Fibroblast of lung (primary cell): ENCODE results near the gene ZCRB1. TPM values are rescaled to one million over a fixed set of nuclear protein-coding genes. Genes with fewer than 3 reads are reported as not detected.
"Not testable (repeated sequence)": the region's sequence is repeated elsewhere in the genome, so short reads cannot be mapped to it uniquely, and the experiment has no call there.

ENCODE experiments used
- DNase-seq, 2 donors: peaks; one replicate each; pipeline versions ENCODE4 v3.0.0 to v3.0.0-alpha.2; 2010; ENCODE audit warnings: low read depth in 2 of 2
- H2AFZ ChIP-seq: 2 replicates; pipeline ENCODE4 v1.5.1; 2012; ENCODE audit warnings: low read length, control low read depth, inconsistent platforms
- H3K27ac ChIP-seq: 2 replicates; pipeline ENCODE4 v1.5.1; 2011; ENCODE audit warnings: low read length, control low read depth; ENCODE audit not compliant: insufficient read depth
- H3K27me3 ChIP-seq: 2 replicates; pipeline ENCODE4 v1.5.1; 2011; ENCODE audit warnings: mild to moderate bottlenecking, low read length; ENCODE audit not compliant: control insufficient read depth, insufficient read depth
- H3K36me3 ChIP-seq: 2 replicates; pipeline ENCODE4 v1.5.1; 2011; ENCODE audit warnings: low read length; ENCODE audit not compliant: control insufficient read depth, insufficient read depth
- H3K4me1 ChIP-seq: 2 replicates; pipeline ENCODE4 v1.5.1; 2011; ENCODE audit warnings: low read length; ENCODE audit not compliant: control insufficient read depth, insufficient read depth; ENCODE audit errors: extremely low read depth
- H3K4me2 ChIP-seq: 2 replicates; pipeline ENCODE4 v1.5.1; 2011; ENCODE audit warnings: low read length, control low read depth; ENCODE audit not compliant: insufficient read depth; ENCODE audit errors: extremely low read depth
- H3K4me3 ChIP-seq, 4 experiments: fragments of 200-600 bp in 1 of 4; sonication (generic) in 1 of 4; replicated peaks in 1 of 4; 2 replicates each; pipeline ENCODE4 v1.5.1; 2011 to 2016; ENCODE audit warnings: low read length in 4 of 4, low read depth in 3 of 4, mild to moderate bottlenecking in 3 of 4, control low read depth in 2 of 4, inconsistent platforms in 1 of 4, mixed read lengths in 1 of 4; ENCODE audit not compliant: insufficient read depth in 1 of 4; ENCODE audit errors: control extremely low read depth in 1 of 4
- H3K79me2 ChIP-seq: 2 replicates; pipeline ENCODE4 v1.5.1; 2012; ENCODE audit warnings: mild to moderate bottlenecking, low read length, inconsistent platforms; ENCODE audit not compliant: control insufficient read depth, insufficient read depth
- H3K9ac ChIP-seq: 2 replicates; pipeline ENCODE4 v1.5.1; 2011; ENCODE audit warnings: mild to moderate bottlenecking, low read length, control low read depth; ENCODE audit not compliant: insufficient read depth
- H3K9me3 ChIP-seq: 2 replicates; pipeline ENCODE4 v1.5.1; 2012; ENCODE audit warnings: low read depth, low read length; ENCODE audit not compliant: control insufficient read depth, insufficient read depth
- H4K20me1 ChIP-seq: 2 replicates; pipeline ENCODE4 v1.5.1; 2011; ENCODE audit warnings: low read length; ENCODE audit not compliant: control insufficient read depth, insufficient read depth; ENCODE audit errors: extremely low read depth
- CTCF ChIP-seq, 2 donors: IDR thresholded peaks in 1 of 2; conservative IDR thresholded peaks in 1 of 2; 1 replicate in 1 of 2; 2 replicates in 1 of 2; pipeline ENCODE4 v1.5.1; 2011 to 2012; ENCODE audit warnings: low read length in 2 of 2, control low read depth in 1 of 2, inconsistent platforms in 1 of 2, low read depth in 1 of 2, mild to moderate bottlenecking in 1 of 2
- EZH2 ChIP-seq: IDR thresholded peaks from 2 replicates; pipeline ENCODE4 v1.5.1; 2012; ENCODE audit warnings: low read length, control low read depth, mild to moderate bottlenecking; ENCODE audit errors: missing control alignments
- polyA plus RNA-seq, 2 donors: library from polyadenylated mRNA; depleted of rRNA in 1 of 2; stranded (reverse) in 1 of 2; unstranded in 1 of 2; fragments of >200 nt; gene quantifications; 2 replicates each; pipeline ENCODE4 v1.2.1, GENCODE V29; 2011 to 2012; ENCODE audit warnings: missing spikeins in 1 of 2
- total RNA-seq: library from RNA; depleted of rRNA; stranded (reverse); fragments of >200 nt; gene quantifications from 2 replicates; pipeline ENCODE4 v1.2.1, GENCODE V29; 2014

The ZCRB1 gene
- total and polyA plus RNA-seq, 2 donors (not counting 1 experiment from before 2014, with no cell fraction given) = 31.2 to 78.0 TPM

DNA sequence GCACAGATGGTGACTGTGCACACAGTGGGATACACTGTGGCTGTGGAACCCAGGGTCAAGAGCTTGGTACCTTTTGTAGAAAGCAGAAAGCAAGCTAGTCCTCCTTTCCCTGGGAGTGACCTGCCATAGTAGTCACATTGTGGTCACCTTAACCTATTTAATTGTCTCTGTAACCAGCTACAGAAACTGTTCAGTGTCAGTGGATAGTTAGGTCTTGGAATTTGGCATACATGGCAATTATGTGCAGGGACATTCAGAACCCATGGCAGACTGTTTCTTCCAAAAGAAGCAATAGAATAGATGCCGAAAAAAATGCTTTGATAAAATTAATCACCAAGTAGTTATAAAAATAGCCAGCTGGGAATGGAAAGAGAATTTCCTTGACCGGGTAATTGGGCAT is 30.4 kb upstream of the ZCRB1 start:
- no peaks in the 10 kb centered on the region for H3K79me2 ChIP-seq
- no peaks in the 10 kb centered on the region for H4K20me1 ChIP-seq
- no peaks in the 10 kb centered on the region for H3K9me3 ChIP-seq
- no peak for DNase-seq
- H2AFZ ChIP-seq = no peak overlapping the region
- no peak overlapping the region for H3K4me3 ChIP-seq
- no peak overlapping the region for H3K4me2 ChIP-seq
- H3K27ac ChIP-seq = no peak overlapping the region
- TF ChIP-seq EZH2 = no peak
- TF ChIP-seq CTCF (conservative IDR thresholded peaks at IDR 0.05 in 1 of 2, IDR thresholded peaks at IDR 0.05 in 1 of 2; ENCODE audit: low read depth in 1 of 2, low read length in 2 of 2) = no peak
- no peaks in the 10 kb centered on the region for H3K4me1 ChIP-seq
- no peaks in the 10 kb centered on the region for H3K27me3 ChIP-seq
- H3K9ac ChIP-seq = no peak overlapping the region
- no peaks in the 10 kb centered on the region for H3K36me3 ChIP-seq

DNA sequence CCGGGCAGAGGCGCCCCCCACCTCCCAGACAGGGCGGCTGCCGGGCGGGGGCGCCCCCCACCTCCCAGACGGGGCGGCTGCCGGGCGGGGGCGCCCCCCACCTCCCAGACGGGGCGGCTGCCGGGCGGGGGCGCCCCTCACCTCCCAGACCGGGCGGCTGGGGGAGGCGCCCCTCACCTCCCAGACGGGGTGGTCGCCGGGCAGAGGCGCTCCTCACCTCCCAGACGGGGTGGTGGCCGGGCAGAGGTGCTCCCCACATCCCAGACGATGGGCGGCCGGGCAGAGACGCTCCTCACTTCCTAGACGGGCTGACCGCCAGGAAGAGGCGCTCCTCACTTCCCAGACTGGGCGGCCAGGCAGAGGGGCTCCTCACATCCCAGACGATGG is 24.1 kb upstream of the ZCRB1 start:
- H3K4me3 ChIP-seq, H3K4me2 ChIP-seq, H3K9me3 ChIP-seq, H3K27me3 ChIP-seq, H2AFZ ChIP-seq, H3K9ac ChIP-seq, H3K36me3 ChIP-seq, H3K4me1 ChIP-seq, DNase-seq, H3K27ac ChIP-seq, H3K79me2 ChIP-seq, H4K20me1 ChIP-seq: not testable (repeated sequence)

- not testable (repeated sequence) for H3K4me2 ChIP-seq, H3K9me3 ChIP-seq, H3K4me3 ChIP-seq, H3K36me3 ChIP-seq, H3K4me1 ChIP-seq, H3K27me3 ChIP-seq, DNase-seq, H3K9ac ChIP-seq, H3K27ac ChIP-seq, H2AFZ ChIP-seq, H3K79me2 ChIP-seq, H4K20me1 ChIP-seq
Measured at GRCh38 chr12:42349119-42350020, 23.5 kb upstream of the ZCRB1 start.

DNA sequence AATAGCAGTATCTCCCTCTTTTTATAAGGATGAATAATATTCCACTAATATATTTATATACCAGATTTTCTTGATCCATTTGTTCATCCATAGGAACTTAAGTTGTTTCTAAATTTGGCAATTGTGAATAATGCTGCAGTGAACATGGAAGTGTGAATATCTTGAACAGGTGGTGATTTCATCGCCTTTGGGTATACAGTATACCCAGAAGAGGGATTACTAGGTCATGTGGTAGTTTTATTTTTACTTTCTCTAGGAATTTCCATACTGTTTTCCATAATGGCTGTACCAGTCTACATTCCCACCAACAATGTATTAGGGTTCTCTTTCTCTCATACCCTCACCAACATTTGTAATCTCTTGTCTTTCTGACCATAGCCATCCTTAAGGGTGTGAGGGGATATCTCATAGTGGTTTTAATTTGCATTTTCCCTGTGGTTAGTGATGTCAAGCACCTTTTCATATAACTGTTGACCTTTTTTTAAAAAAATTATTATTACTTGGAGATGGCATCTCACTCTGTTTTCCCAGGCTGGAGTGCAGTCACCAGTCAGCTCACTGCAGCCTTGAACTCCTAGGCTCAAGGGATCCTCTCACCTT is 20.6 kb upstream of the ZCRB1 start:
- Histone ChIP-seq H3K4me1 (no peaks in the 10 kb centered on the region), H3K27ac (no peak overlapping the region), H3K79me2 (peaks cover 18% of the 10 kb centered on the region), H3K36me3 (no peaks in the 10 kb centered on the region), H3K9ac (no peak overlapping the region), H2AFZ (no peak overlapping the region), H3K4me2 (no peak overlapping the region), H4K20me1 (no peaks in the 10 kb centered on the region), H3K9me3 (no peaks in the 10 kb centered on the region), H3K4me3 (no peak overlapping the region), H3K27me3 (no peaks in the 10 kb centered on the region)
- TF ChIP-seq CTCF (conservative IDR thresholded peaks at IDR 0.05 in 1 of 2, IDR thresholded peaks at IDR 0.05 in 1 of 2; ENCODE audit: low read depth in 1 of 2, low read length in 2 of 2) (no peak), EZH2 (no peak)
- no peak for DNase-seq
